Neural cell (in vitro differentiated cells): Measurements from ENCODE around the gene ATP13A5. TPM values are rescaled to one million over a fixed set of nuclear protein-coding genes. Genes with fewer than 3 reads are reported as not detected.

Experiments used
- H2AFZ ChIP-seq: fragments of 200-600, 300-800 bp; sonication (generic), shearing (Covaris generic); 2 replicates; pipeline ENCODE4 v1.6.0; 2014; ENCODE audit warnings: low read depth, mild to moderate bottlenecking, antibody characterized with exemption, low read length, moderate library complexity
- H3F3A ChIP-seq: fragments of 200-600 bp; shearing (Covaris generic); 2 replicates; pipeline ENCODE4 v1.6.1; 2016; ENCODE audit warnings: mild to moderate bottlenecking, moderate library complexity, mixed read lengths, antibody characterized with exemption, low read length; ENCODE audit not compliant: insufficient read depth, poor library complexity, severe bottlenecking
- H3K27ac ChIP-seq: fragments of 200-600, 300-800 bp; sonication (generic), shearing (Covaris generic); 2 replicates; pipeline ENCODE4 v1.5.1; 2014; ENCODE audit warnings: mild to moderate bottlenecking, low read length, moderate library complexity
- H3K27me3 ChIP-seq: fragments of 300-800, 200-600 bp; sonication (generic), shearing (Covaris generic); 2 replicates; pipeline ENCODE4 v1.6.0; 2014; ENCODE audit warnings: mild to moderate bottlenecking, low read depth, low read length, moderate library complexity; ENCODE audit not compliant: insufficient read depth
- H3K36me3 ChIP-seq: fragments of 300-800, 200-600 bp; sonication (generic), shearing (Covaris generic); 2 replicates; pipeline ENCODE4 v1.5.1; 2014; ENCODE audit warnings: mild to moderate bottlenecking, antibody characterized with exemption, low read length, moderate library complexity; ENCODE audit not compliant: insufficient read depth
- H3K4me2 ChIP-seq: fragments of 300-800, 200-600 bp; sonication (generic), shearing (Covaris generic); 2 replicates; pipeline ENCODE4 v1.6.0; 2014; ENCODE audit warnings: mild to moderate bottlenecking, low read length
- H3K4me3 ChIP-seq: fragments of 300-800, 200-600 bp; sonication (generic), shearing (Covaris generic); 2 replicates; pipeline ENCODE4 v1.5.1; 2014; ENCODE audit warnings: mild to moderate bottlenecking, low read length, moderate library complexity
- H3K79me2 ChIP-seq: fragments of 200-600 bp; shearing (Covaris generic); replicated peaks from 2 replicates; pipeline ENCODE4 v1.6.0; 2014; ENCODE audit warnings: mild to moderate bottlenecking, low read length, moderate library complexity; ENCODE audit not compliant: insufficient read depth
- H3K9ac ChIP-seq: fragments of 300-800, 200-600 bp; sonication (generic), shearing (Covaris generic); 2 replicates; pipeline ENCODE4 v1.6.1; 2016; ENCODE audit warnings: mild to moderate bottlenecking, low read length, mixed read lengths
- H3K9me2 ChIP-seq: fragments of 200-600 bp; shearing (Covaris generic); 2 replicates; pipeline ENCODE4 v1.6.1; 2016; ENCODE audit warnings: mild to moderate bottlenecking, low read length, mixed read lengths; ENCODE audit not compliant: insufficient read depth
- H3K9me3 ChIP-seq: fragments of 200-600, 300-800 bp; sonication (generic), shearing (Covaris generic); 2 replicates; pipeline ENCODE4 v1.6.1; 2016; ENCODE audit warnings: mild to moderate bottlenecking, mixed run types, low read length, moderate library complexity, mixed read lengths
- H4K20me1 ChIP-seq: fragments of 200-600 bp; shearing (Covaris generic); 2 replicates; pipeline ENCODE4 v1.6.1; 2016; ENCODE audit warnings: mild to moderate bottlenecking, mixed run types; ENCODE audit not compliant: insufficient read depth
- EP300 ChIP-seq: fragments of 450-650 bp; conservative IDR thresholded peaks from 2 replicates; pipeline ENCODE4 v1.6.1; 2014; ENCODE audit warnings: antibody characterized with exemption, mild to moderate bottlenecking, moderate library complexity; ENCODE audit not compliant: poor library complexity, severe bottlenecking
- EZH2 ChIP-seq: fragments of 200-600, 300-800 bp; shearing (Covaris generic), sonication (generic); IDR thresholded peaks from 2 replicates; pipeline ENCODE4 v1.6.1; 2014; ENCODE audit warnings: antibody characterized with exemption, low read length, borderline replicate concordance, mild to moderate bottlenecking; ENCODE audit not compliant: insufficient read depth, poor library complexity, severe bottlenecking
- MXI1 ChIP-seq: fragments of 450-650 bp; conservative IDR thresholded peaks from 2 replicates; pipeline ENCODE4 v1.6.1; 2014; ENCODE audit warnings: antibody characterized with exemption, mild to moderate bottlenecking; ENCODE audit not compliant: poor library complexity, severe bottlenecking
- POLR2AphosphoS5 ChIP-seq: IDR thresholded peaks from 2 replicates; pipeline ENCODE4 v1.6.1; 2012
- RAD21 ChIP-seq: fragments of 450-650 bp; conservative IDR thresholded peaks from 2 replicates; pipeline ENCODE4 v1.6.1; 2014; ENCODE audit warnings: antibody characterized with exemption, mild to moderate bottlenecking, moderate library complexity
- REST ChIP-seq: IDR thresholded peaks from 2 replicates; pipeline ENCODE4 v1.6.1; 2012; ENCODE audit warnings: borderline replicate concordance
- SMC3 ChIP-seq: fragments of 450-650 bp; conservative IDR thresholded peaks from 2 replicates; pipeline ENCODE4 v1.6.1; 2014; ENCODE audit warnings: antibody characterized with exemption, mild to moderate bottlenecking, moderate library complexity; ENCODE audit not compliant: poor library complexity
- polyA plus RNA-seq: library from polyadenylated mRNA; depleted of rRNA; stranded (reverse); fragments of >200 nt; gene quantifications from 2 replicates; pipeline ENCODE4 v1.2.3, GENCODE V29; 2014
- TF ChIP-seq, protein P1 (sequence below): fragments of 450-650 bp; IDR thresholded peaks from 2 replicates; pipeline ENCODE4 v1.5.1; 2014; ENCODE audit warnings: antibody characterized with exemption, mild to moderate bottlenecking, moderate library complexity; ENCODE audit not compliant: poor library complexity, severe bottlenecking

Gene ATP13A5
- polyA plus RNA-seq, 1 donor from 2014 or later = 0.28 TPM

- Histone ChIP-seq H4K20me1 (no peaks in the 10 kb centered on the region), H3K79me2 (no peaks in the 10 kb centered on the region), H3F3A (no peaks in the 10 kb centered on the region), H3K4me3 (no peak overlapping the region), H3K36me3 (no peaks in the 10 kb centered on the region), H3K27ac (no peak overlapping the region), H2AFZ (no peak overlapping the region), H3K9me2 (no peaks in the 10 kb centered on the region), H3K27me3 (no peaks in the 10 kb centered on the region), H3K9me3 (no peaks in the 10 kb centered on the region), H3K9ac (no peak overlapping the region), H3K4me2 (no peak overlapping the region)
- TF ChIP-seq, protein P1, sequence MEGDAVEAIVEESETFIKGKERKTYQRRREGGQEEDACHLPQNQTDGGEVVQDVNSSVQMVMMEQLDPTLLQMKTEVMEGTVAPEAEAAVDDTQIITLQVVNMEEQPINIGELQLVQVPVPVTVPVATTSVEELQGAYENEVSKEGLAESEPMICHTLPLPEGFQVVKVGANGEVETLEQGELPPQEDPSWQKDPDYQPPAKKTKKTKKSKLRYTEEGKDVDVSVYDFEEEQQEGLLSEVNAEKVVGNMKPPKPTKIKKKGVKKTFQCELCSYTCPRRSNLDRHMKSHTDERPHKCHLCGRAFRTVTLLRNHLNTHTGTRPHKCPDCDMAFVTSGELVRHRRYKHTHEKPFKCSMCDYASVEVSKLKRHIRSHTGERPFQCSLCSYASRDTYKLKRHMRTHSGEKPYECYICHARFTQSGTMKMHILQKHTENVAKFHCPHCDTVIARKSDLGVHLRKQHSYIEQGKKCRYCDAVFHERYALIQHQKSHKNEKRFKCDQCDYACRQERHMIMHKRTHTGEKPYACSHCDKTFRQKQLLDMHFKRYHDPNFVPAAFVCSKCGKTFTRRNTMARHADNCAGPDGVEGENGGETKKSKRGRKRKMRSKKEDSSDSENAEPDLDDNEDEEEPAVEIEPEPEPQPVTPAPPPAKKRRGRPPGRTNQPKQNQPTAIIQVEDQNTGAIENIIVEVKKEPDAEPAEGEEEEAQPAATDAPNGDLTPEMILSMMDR = no peak
- TF ChIP-seq SMC3 (no peak), MXI1 (no peak), EP300 (no peak), EZH2 (no peak), RAD21 (no peak), POLR2AphosphoS5 (no peak), REST (no peak)
These were observed 129.6 kb downstream of the ATP13A5 start for GRCh38 chr3:193248848-193249468.

DNA sequence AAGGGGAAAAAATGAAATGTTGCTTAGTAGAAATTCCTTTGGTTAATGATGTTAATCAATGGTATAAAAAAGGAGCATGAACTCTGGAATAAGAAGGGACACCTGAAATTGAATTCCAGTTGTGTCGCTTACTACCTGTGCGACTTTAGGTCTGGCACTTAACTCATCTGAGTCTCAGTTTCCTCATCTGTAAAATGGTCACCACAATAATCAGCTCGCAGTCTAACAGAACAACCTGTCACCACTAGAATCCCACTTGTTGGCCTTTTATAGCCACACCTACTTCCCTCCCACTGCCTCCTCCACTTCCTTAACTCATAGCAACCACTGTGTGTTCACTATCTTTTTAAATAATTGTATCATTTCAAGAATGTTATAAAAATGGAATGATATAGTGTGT lies 135.0 kb downstream of the ATP13A5 start:
- Histone ChIP-seq H2AFZ (no peak overlapping the region), H3K27me3 (no peaks in the 10 kb centered on the region), H3K27ac (no peak overlapping the region), H3K9me2 (no peaks in the 10 kb centered on the region), H3K4me3 (peak overlapping the region; percentile 72), H3F3A (no peaks in the 10 kb centered on the region), H3K9ac (no peak overlapping the region), H3K36me3 (no peaks in the 10 kb centered on the region), H3K79me2 (no peaks in the 10 kb centered on the region), H3K4me2 (no peak overlapping the region), H3K9me3 (no peaks in the 10 kb centered on the region), H4K20me1 (no peaks in the 10 kb centered on the region)
- TF ChIP-seq, protein P1 = no peak
- no peak for TF ChIP-seq SMC3
